ENCODE data around the gene KNOP1. TPM values are rescaled to one million over a fixed set of nuclear protein-coding genes. Genes with fewer than 3 reads are reported as not detected.

Gene KNOP1
- total RNA-seq, 2 donors from 2014 or later = 83.9 to 95.9 TPM

- peaks cover 28% of the 10 kb centered on the region for H3K4me1 Mint-ChIP-seq
- no peaks in the 10 kb centered on the region for H3K36me3 Mint-ChIP-seq (ENCODE audit: low read depth)
- Histone ChIP-seq H3K4me3 (ENCODE audit: low read length) (no peak overlapping the region), H3K9ac (ENCODE audit: extremely low read depth, low read length, poor library complexity, severe bottlenecking) (no peak overlapping the region), H3K9me3 (ENCODE audit: control insufficient read depth, low read length) (no peaks in the 10 kb centered on the region), H3K4me1 (ENCODE audit: control insufficient read depth, insufficient read depth, low read length) (peaks cover 4% of the 10 kb centered on the region), H3K27me3 (ENCODE audit: control insufficient read depth, insufficient read depth, low read length, poor library complexity, severe bottlenecking) (no peaks in the 10 kb centered on the region), H3K36me3 (ENCODE audit: control insufficient read depth, insufficient read depth, low read length) (no peaks in the 10 kb centered on the region), H3K27ac (ENCODE audit: low read depth, low read length) (peak overlapping the region; percentile 75)
- H3K27ac Mint-ChIP-seq = no peak overlapping the region
- no peak overlapping the region for H3K4me3 Mint-ChIP-seq
- H3K27me3 Mint-ChIP-seq (ENCODE audit: insufficient read depth) = no peaks in the 10 kb centered on the region
- WGBS, 2 experiments (ENCODE audit: insufficient coverage in 1 of 2, insufficient read length in 1 of 2) = 90 to 91% methylated on average over 4 to 9 of the region's 9 CpGs
- TF ChIP-seq, protein P1, sequence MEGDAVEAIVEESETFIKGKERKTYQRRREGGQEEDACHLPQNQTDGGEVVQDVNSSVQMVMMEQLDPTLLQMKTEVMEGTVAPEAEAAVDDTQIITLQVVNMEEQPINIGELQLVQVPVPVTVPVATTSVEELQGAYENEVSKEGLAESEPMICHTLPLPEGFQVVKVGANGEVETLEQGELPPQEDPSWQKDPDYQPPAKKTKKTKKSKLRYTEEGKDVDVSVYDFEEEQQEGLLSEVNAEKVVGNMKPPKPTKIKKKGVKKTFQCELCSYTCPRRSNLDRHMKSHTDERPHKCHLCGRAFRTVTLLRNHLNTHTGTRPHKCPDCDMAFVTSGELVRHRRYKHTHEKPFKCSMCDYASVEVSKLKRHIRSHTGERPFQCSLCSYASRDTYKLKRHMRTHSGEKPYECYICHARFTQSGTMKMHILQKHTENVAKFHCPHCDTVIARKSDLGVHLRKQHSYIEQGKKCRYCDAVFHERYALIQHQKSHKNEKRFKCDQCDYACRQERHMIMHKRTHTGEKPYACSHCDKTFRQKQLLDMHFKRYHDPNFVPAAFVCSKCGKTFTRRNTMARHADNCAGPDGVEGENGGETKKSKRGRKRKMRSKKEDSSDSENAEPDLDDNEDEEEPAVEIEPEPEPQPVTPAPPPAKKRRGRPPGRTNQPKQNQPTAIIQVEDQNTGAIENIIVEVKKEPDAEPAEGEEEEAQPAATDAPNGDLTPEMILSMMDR (conservative IDR thresholded peaks at IDR 0.05) = no peak
- no peak for DNase-seq
- no peaks in the 10 kb centered on the region for H3K9me3 Mint-ChIP-seq
These were observed 27.4 kb upstream of the KNOP1 start for GRCh38 chr16:19745286-19746010.

- no peak overlapping the region for H3K4me3 Mint-ChIP-seq
- Histone ChIP-seq H3K27me3 (ENCODE audit: control insufficient read depth, insufficient read depth, low read length, poor library complexity, severe bottlenecking) (no peaks in the 10 kb centered on the region), H3K4me3 (ENCODE audit: low read length) (no peak overlapping the region), H3K4me1 (ENCODE audit: control insufficient read depth, insufficient read depth, low read length) (peaks cover 4% of the 10 kb centered on the region), H3K9me3 (ENCODE audit: control insufficient read depth, low read length) (no peaks in the 10 kb centered on the region), H3K36me3 (ENCODE audit: control insufficient read depth, insufficient read depth, low read length) (no peaks in the 10 kb centered on the region), H3K27ac (ENCODE audit: low read depth, low read length) (no peak overlapping the region), H3K9ac (ENCODE audit: extremely low read depth, low read length, poor library complexity, severe bottlenecking) (no peak overlapping the region)
- H3K27ac Mint-ChIP-seq = no peak overlapping the region
- H3K36me3 Mint-ChIP-seq (ENCODE audit: low read depth) = peaks cover 5% of the 10 kb centered on the region
- no peaks in the 10 kb centered on the region for H3K27me3 Mint-ChIP-seq (ENCODE audit: insufficient read depth)
- H3K4me1 Mint-ChIP-seq = peaks cover 28% of the 10 kb centered on the region
- 87 to 100% methylated on average over 1 to 3 of the region's 3 CpGs for WGBS, 2 experiments (ENCODE audit: insufficient coverage in 1 of 2, insufficient read length in 1 of 2)
- H3K9me3 Mint-ChIP-seq = no peaks in the 10 kb centered on the region
- no peak for DNase-seq
- TF ChIP-seq, protein P1 (conservative IDR thresholded peaks at IDR 0.05) = no peak
These were observed 26.6 kb upstream of the KNOP1 start for GRCh38 chr16:19744670-19745069.

- H3K4me1 Mint-ChIP-seq = peaks cover 26% of the 10 kb centered on the region
- Histone ChIP-seq H3K4me1 (ENCODE audit: control insufficient read depth, insufficient read depth, low read length) (peaks cover 4% of the 10 kb centered on the region), H3K9ac (ENCODE audit: extremely low read depth, low read length, poor library complexity, severe bottlenecking) (no peak overlapping the region), H3K36me3 (ENCODE audit: control insufficient read depth, insufficient read depth, low read length) (peaks cover under 1% of the 10 kb centered on the region), H3K27me3 (ENCODE audit: control insufficient read depth, insufficient read depth, low read length, poor library complexity, severe bottlenecking) (no peaks in the 10 kb centered on the region), H3K4me3 (ENCODE audit: low read length) (no peak overlapping the region), H3K27ac (ENCODE audit: low read depth, low read length) (no peak overlapping the region), H3K9me3 (ENCODE audit: control insufficient read depth, low read length) (no peaks in the 10 kb centered on the region)
- H3K9me3 Mint-ChIP-seq = no peaks in the 10 kb centered on the region
- no peak for DNase-seq
- H3K27ac Mint-ChIP-seq = peak overlapping the region; percentile 87
- no peak overlapping the region for H3K4me3 Mint-ChIP-seq
- no peaks in the 10 kb centered on the region for H3K27me3 Mint-ChIP-seq (ENCODE audit: insufficient read depth)
- peaks cover 12% of the 10 kb centered on the region for H3K36me3 Mint-ChIP-seq (ENCODE audit: low read depth)
- TF ChIP-seq, protein P1 (conservative IDR thresholded peaks at IDR 0.05) = no peak
These were observed 25.8 kb upstream of the KNOP1 start for GRCh38 chr16:19743816-19744159.

Data from endodermal cell (in vitro differentiated cells).